Vagina (tissue), 2 donors: ENCODE results near the gene BTF3L4. TPM values are rescaled to one million over a fixed set of nuclear protein-coding genes. Genes with fewer than 3 reads are reported as not detected.

Source experiments
- DNase-seq, 2 donors: peaks; one replicate each; pipeline ENCODE4 v3.0.0-alpha.2; 2017; ENCODE audit errors: extremely low spot score in 2 of 2
- H3K27ac ChIP-seq: fragments of 200-600 bp; sonication (generic); one replicate; pipeline ENCODE4 v1.5.1; 2019
- H3K27me3 ChIP-seq: fragments of 200-600 bp; sonication (generic); one replicate; pipeline ENCODE4 v1.5.1; 2019
- H3K36me3 ChIP-seq, 2 donors: fragments of 200-600 bp; sonication (generic); one replicate each; pipeline ENCODE4 v1.5.1; 2017 to 2019
- H3K4me1 ChIP-seq: fragments of 200-600 bp; sonication (generic); one replicate; pipeline ENCODE4 v1.5.1; 2019
- H3K4me3 ChIP-seq, 2 donors: fragments of 200-600 bp; sonication (generic); 1 replicate in 1 of 2; 2 replicates in 1 of 2; pipeline ENCODE4 v1.5.1; 2016 to 2019
- H3K9me3 ChIP-seq: fragments of 200-600 bp; sonication (generic); one replicate; pipeline ENCODE4 v1.5.1; 2019
- POLR2A ChIP-seq, 2 donors: fragments of 450-650 bp; IDR thresholded peaks; one replicate each; pipeline ENCODE4 v1.6.1; 2017; ENCODE audit warnings: antibody characterized with exemption in 2 of 2, mild to moderate bottlenecking in 2 of 2, moderate library complexity in 2 of 2
- POLR2AphosphoS5 ChIP-seq, 2 donors: sonication (generic); formaldehyde crosslinking; IDR thresholded peaks; one replicate each; pipeline ENCODE4 v1.9.0; 2017; ENCODE audit warnings: antibody characterized with exemption in 2 of 2, mild to moderate bottlenecking in 2 of 2, low read depth in 1 of 2; ENCODE audit not compliant: insufficient read depth in 1 of 2
- intact Hi-C: fragments of 100-400 bp; cut with DNase I; formaldehyde crosslinking; loops from one replicate; pipeline ENCODE4 v1.15.1; 2023
- total RNA-seq: library from RNA; depleted of rRNA; stranded (reverse); fragments of >200 nt; gene quantifications from one replicate; pipeline ENCODE4 v1.2.3, GENCODE V29; 2016
- TF ChIP-seq, protein P1 (sequence below), 3 experiments: fragments of 450-650 bp in 2 of 3; fragments of 200-600 bp in 1 of 3; sonication (generic) in 1 of 3; IDR thresholded peaks; one replicate each; pipeline ENCODE4 v1.5.1; 2017 to 2019; ENCODE audit warnings: antibody characterized with exemption in 3 of 3, mild to moderate bottlenecking in 2 of 3, moderate library complexity in 2 of 3

The BTF3L4 gene
- total RNA-seq, 1 donor from 2014 or later = 24.3 TPM

DNA sequence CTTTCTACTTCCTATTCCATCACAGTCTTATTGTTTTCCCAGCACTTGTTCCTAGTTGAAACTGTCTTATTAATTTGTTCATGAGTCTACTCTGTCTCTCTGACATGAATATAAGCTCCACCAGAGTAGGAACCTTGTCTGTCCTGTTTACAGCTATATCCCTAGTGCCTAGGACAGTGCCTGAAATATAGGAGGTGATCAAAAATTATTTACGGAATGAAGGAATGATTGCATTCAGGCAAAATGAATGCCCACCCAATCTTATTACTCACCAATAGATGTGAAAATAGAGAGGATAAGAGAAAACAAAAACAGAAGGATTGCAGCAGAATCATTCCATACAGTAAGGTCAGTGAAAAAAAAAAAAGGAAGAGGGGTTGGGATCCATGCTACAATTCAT, 2.2 kb upstream of the BTF3L4 start:
- H3K27me3 ChIP-seq = no peaks in the 10 kb centered on the region
- no peak overlapping the region for H3K27ac ChIP-seq
- H3K4me1 ChIP-seq = peaks cover 40% of the 10 kb centered on the region
- peak overlapping the region in 1 of 2 donors; percentile 99 for H3K4me3 ChIP-seq
- intact Hi-C loops = no loop called here
- no peak for DNase-seq
- TF ChIP-seq, protein P1, sequence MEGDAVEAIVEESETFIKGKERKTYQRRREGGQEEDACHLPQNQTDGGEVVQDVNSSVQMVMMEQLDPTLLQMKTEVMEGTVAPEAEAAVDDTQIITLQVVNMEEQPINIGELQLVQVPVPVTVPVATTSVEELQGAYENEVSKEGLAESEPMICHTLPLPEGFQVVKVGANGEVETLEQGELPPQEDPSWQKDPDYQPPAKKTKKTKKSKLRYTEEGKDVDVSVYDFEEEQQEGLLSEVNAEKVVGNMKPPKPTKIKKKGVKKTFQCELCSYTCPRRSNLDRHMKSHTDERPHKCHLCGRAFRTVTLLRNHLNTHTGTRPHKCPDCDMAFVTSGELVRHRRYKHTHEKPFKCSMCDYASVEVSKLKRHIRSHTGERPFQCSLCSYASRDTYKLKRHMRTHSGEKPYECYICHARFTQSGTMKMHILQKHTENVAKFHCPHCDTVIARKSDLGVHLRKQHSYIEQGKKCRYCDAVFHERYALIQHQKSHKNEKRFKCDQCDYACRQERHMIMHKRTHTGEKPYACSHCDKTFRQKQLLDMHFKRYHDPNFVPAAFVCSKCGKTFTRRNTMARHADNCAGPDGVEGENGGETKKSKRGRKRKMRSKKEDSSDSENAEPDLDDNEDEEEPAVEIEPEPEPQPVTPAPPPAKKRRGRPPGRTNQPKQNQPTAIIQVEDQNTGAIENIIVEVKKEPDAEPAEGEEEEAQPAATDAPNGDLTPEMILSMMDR (IDR thresholded peaks at IDR 0.05) = no peak
- TF ChIP-seq POLR2AphosphoS5 (IDR thresholded peaks at IDR 0.05; ENCODE audit: insufficient read depth in 1 of 2, low read depth in 1 of 2) (no peak), POLR2A (IDR thresholded peaks at IDR 0.05) (no peak)
- H3K9me3 ChIP-seq = no peaks in the 10 kb centered on the region
- H3K36me3 ChIP-seq = no peaks in the 10 kb centered on the region

DNA sequence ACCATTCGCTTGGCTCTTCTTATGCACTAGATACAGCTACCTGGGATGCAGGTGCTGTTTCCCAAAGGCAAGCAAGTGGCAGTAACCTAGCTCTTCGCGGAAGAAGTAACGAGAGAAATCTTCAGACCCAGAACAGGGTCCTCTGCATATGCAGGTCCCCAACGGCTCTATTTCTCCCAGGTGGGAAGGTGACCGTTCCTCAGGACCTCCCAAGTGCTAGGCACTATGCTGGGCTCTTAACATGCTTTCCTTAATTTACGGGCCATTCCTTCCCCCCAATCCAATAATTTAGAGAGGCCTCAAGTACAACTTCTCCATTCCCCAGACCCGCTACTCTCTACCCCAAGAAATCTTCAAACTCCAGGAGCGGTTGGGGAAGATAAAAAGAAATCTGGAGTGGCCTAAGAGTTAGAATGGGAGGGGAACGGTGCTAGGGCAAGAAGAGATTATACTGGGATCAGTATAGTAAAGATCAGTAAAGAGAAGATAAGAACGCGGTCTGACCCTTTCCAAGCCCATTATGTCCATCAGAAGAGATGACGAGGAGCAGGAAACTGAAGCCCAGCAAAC, 1.5 kb upstream of the BTF3L4 start:
- peaks cover 47% of the 10 kb centered on the region for H3K4me1 ChIP-seq
- TF ChIP-seq POLR2A (IDR thresholded peaks at IDR 0.05) = no peak
- no peak for TF ChIP-seq POLR2AphosphoS5 (IDR thresholded peaks at IDR 0.05; ENCODE audit: insufficient read depth in 1 of 2, low read depth in 1 of 2)
- TF ChIP-seq, protein P1 (IDR thresholded peaks at IDR 0.05) = no peak
- H3K9me3 ChIP-seq = no peaks in the 10 kb centered on the region
- no peaks in the 10 kb centered on the region for H3K36me3 ChIP-seq
- H3K4me3 ChIP-seq = peak overlapping the region; percentile 79 to 99
- no peak for DNase-seq
- H3K27me3 ChIP-seq = no peaks in the 10 kb centered on the region
- peak overlapping the region; percentile 85 for H3K27ac ChIP-seq
- intact Hi-C loops = no loop called here

DNA sequence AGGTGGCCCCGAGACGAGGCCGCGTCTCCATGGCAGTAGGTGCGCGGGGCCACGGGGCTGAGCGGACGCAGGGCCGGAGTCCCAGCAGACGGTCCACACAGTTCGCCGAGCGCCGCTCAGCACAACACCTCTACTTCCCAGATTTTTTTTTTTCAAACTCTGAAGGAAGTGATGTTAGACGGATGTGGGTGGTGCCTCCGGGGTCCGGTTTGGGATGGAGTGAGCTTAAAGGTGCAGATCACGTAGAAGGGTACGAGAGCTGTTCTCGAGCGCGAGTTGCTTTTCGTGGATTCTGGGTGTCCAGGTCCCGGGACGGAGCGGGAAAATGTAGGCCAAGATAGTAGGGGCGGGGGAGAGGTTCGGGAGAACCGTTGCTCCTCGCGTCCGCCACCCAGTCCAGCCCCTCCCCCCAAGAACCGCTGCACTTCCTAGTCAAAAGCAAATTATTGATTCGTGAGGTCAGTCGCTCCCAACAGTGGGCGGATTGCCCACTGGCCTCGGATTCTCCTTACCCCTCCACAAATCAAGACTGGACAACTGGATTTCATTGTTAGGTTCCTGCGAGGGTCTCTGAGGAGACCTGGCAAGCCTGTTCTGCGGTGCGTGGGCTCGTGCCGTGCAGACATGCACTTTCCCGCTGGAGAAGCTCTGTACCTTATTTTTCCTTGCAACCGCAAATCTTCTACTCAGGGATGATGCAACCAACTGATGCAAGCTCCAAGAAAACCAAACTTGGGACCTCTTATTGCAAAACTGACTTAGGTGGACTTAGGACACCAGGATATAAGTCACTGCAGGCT, 829 bp upstream of the BTF3L4 start, which contains the start of gene TXNDC12:
TXNDC12 (minus strand) TSS at position 126 of the 800 bp plus-strand sequence; CDS start at position 31, 95 bp downstream.
- peak within 1 kb of the TSS; percentile 85 for H3K27ac ChIP-seq
- H3K4me3 ChIP-seq = peak within 1 kb of the TSS; percentile 79 to 99
- H3K4me1 ChIP-seq = peaks cover 50% of the 10 kb centered on the region
- DNase-seq = peak in 1 of 2 donors; percentile 90
- TF ChIP-seq POLR2A (IDR thresholded peaks at IDR 0.05) (peak in 1 of 2 donors; percentile 51), POLR2AphosphoS5 (IDR thresholded peaks at IDR 0.05; ENCODE audit: insufficient read depth in 1 of 2, low read depth in 1 of 2) (peak; percentile 86 to 87)
- TF ChIP-seq, protein P1 (IDR thresholded peaks at IDR 0.05) = no peak
- no peaks in the 10 kb centered on the region for H3K27me3 ChIP-seq
- no peaks in the 10 kb centered on the region for H3K9me3 ChIP-seq
- H3K36me3 ChIP-seq = peaks cover 0 to 5% of the 10 kb centered on the region in 2 donors
- intact Hi-C loops = no loop called here

DNA sequence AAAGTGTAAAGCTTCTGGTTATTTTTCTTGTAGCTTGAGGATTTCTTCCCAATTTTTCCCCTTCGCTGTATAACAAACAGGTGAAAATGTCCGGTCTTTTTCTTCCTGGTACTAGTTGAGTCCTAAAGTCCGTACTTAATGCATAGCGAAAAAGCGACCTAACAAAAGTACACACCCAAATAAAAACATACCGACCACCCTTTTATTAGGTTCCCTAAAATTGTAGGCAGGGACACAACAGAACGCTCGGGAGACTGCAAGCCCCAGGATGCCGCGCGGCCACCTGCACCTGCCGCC, 281 bp upstream of the BTF3L4 start:
- no peak for DNase-seq
- intact Hi-C loops = no loop called here
- H3K27me3 ChIP-seq = no peaks in the 10 kb centered on the region
- TF ChIP-seq, protein P1 (IDR thresholded peaks at IDR 0.05) = no peak
- TF ChIP-seq POLR2A (IDR thresholded peaks at IDR 0.05) = no peak
- no peak for TF ChIP-seq POLR2AphosphoS5 (IDR thresholded peaks at IDR 0.05; ENCODE audit: insufficient read depth in 1 of 2, low read depth in 1 of 2)
- H3K36me3 ChIP-seq = peaks cover 0 to 11% of the 10 kb centered on the region in 2 donors
- peak overlapping the region; percentile 85 for H3K27ac ChIP-seq
- no peaks in the 10 kb centered on the region for H3K9me3 ChIP-seq
- peaks cover 50% of the 10 kb centered on the region for H3K4me1 ChIP-seq
- peak overlapping the region; percentile 79 to 99 for H3K4me3 ChIP-seq

DNA sequence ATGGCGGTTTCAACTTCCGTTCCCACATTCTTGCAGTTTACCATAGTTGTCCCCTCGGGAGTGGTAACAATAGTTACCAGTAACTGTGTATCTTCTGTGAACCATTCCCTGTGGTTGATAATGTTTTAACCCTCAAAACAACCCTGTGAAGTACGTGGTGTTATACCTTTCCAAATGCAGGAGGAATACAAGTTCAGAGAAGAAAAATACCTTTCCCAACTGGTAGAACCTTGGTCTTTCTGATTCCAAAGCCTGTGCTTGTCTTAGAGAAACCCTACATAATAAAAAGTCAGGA, 789 bp downstream of the BTF3L4 start:
- H3K9me3 ChIP-seq = no peaks in the 10 kb centered on the region
- TF ChIP-seq POLR2AphosphoS5 (IDR thresholded peaks at IDR 0.05; ENCODE audit: insufficient read depth in 1 of 2, low read depth in 1 of 2) = no peak
- TF ChIP-seq, protein P1 (IDR thresholded peaks at IDR 0.05) = no peak
- intact Hi-C loops = no loop called here
- H3K27me3 ChIP-seq = no peaks in the 10 kb centered on the region
- H3K4me3 ChIP-seq = peak overlapping the region; percentile 79 to 99
- DNase-seq = no peak
- peaks cover 0 to 15% of the 10 kb centered on the region in 2 donors for H3K36me3 ChIP-seq
- peaks cover 50% of the 10 kb centered on the region for H3K4me1 ChIP-seq
- H3K27ac ChIP-seq = peak overlapping the region; percentile 92
